GM12878 (cell line): ENCODE measurements around the gene CALCR. TPM values are rescaled to one million over a fixed set of nuclear protein-coding genes. Genes with fewer than 3 reads are reported as not detected.

Source experiments
- ATAC-seq: fragments of 200-7000 bp; cut with Tn5 transposase; 3 replicates; pipeline ENCODE4 v1.9.1; 2020; ENCODE audit warnings: mild to moderate bottlenecking, moderate library complexity
- BruUV-seq: library from RNA; stranded (reverse); fragments of 400-500 nt; replicated peaks from 2 replicates; lab custom pipeline; 2021; lab: Mats Ljungman, UMichigan
- CTCF ChIA-PET: fragments of 300-600 bp; sonication (Branson Sonifier 250); formaldehyde crosslinking; extraction: SDS; loops from one replicate; lab custom pipeline; 2021; ENCODE audit warnings: inconsistent platforms; lab: Yijun Ruan, JAX
- POLR2A ChIA-PET: fragments of 350-600 bp; formaldehyde crosslinking; extraction: SDS; loops from one replicate; lab custom pipeline; 2021; ENCODE audit warnings: inconsistent platforms; lab: Charles Lee
- RAD21 ChIA-PET: fragments of 300-600 bp; sonication (Branson Sonifier 250); formaldehyde crosslinking; loops from one replicate; lab custom pipeline; 2023; ENCODE audit warnings: antibody characterized with exemption; ENCODE audit not compliant: unreplicated experiment; lab: Charles Lee
- SMC1A ChIA-PET: fragments of 300-600 bp; sonication (Branson Sonifier 250); formaldehyde crosslinking; loops from one replicate; lab custom pipeline; 2023; ENCODE audit not compliant: unreplicated experiment, uncharacterized antibody; lab: Charles Lee
- DNase-seq: peaks from one replicate; pipeline ENCODE4 v3.0.0-alpha.2; 2011; ENCODE audit warnings: low read depth, low spot score
- FAIRE-seq: peaks from 3 replicates; lab custom pipeline; 2011; peaks lifted over from hg19 to GRCh38; lab: Jason Lieb, UNC
- H2AFZ ChIP-seq: 2 replicates; pipeline ENCODE4 v1.6.0; 2011; ENCODE audit warnings: low read depth, low read length, control low read depth; ENCODE audit not compliant: control insufficient read depth
- H3K27ac ChIP-seq: 2 replicates; pipeline ENCODE4 v1.5.1; 2011; ENCODE audit warnings: control low read depth; ENCODE audit not compliant: control insufficient read depth, insufficient read depth
- H3K27me3 ChIP-seq, 2 experiments: replicated peaks in 1 of 2; 2 replicates each; pipeline versions ENCODE4 v1.6.0 to v1.6.1; 2011; ENCODE audit warnings: low read length in 1 of 2; ENCODE audit not compliant: control insufficient read depth in 2 of 2, insufficient read depth in 2 of 2
- H3K36me3 ChIP-seq, 2 experiments: 2 replicates each; pipeline ENCODE4 v1.5.1; 2011; ENCODE audit warnings: low read length in 1 of 2; ENCODE audit not compliant: control insufficient read depth in 2 of 2, insufficient read depth in 2 of 2
- H3K4me1 ChIP-seq: 2 replicates; pipeline ENCODE4 v1.6.1; 2011; ENCODE audit warnings: mild to moderate bottlenecking, low read length, moderate library complexity, mixed read lengths; ENCODE audit not compliant: control insufficient read depth, insufficient read depth
- H3K4me2 ChIP-seq: 2 replicates; pipeline ENCODE4 v1.6.0; 2011; ENCODE audit warnings: control low read depth; ENCODE audit not compliant: control insufficient read depth, insufficient read depth
- H3K4me3 ChIP-seq: fragments of 200-600 bp; sonication (generic); 2 replicates; pipeline ENCODE4 v1.5.1; 2016
- H3K79me2 ChIP-seq: 2 replicates; pipeline ENCODE4 v1.6.0; 2011; ENCODE audit warnings: low read length; ENCODE audit not compliant: control insufficient read depth, insufficient read depth
- H3K9ac ChIP-seq: 2 replicates; pipeline ENCODE4 v1.8.0; 2011; ENCODE audit warnings: low read length, control low read depth, mixed read lengths; ENCODE audit not compliant: control insufficient read depth, insufficient read depth
- H3K9me3 ChIP-seq: replicated peaks from 3 replicates; pipeline ENCODE4 v1.5.1; 2011; ENCODE audit warnings: mild to moderate bottlenecking, low read length; ENCODE audit not compliant: control insufficient read depth, insufficient read depth
- H4K20me1 ChIP-seq: 2 replicates; pipeline ENCODE4 v1.6.0; 2011; ENCODE audit not compliant: control insufficient read depth, insufficient read depth
- BMI1 ChIP-seq: fragments of 450-650 bp; IDR thresholded peaks from 2 replicates; pipeline ENCODE4 v1.6.1; 2016; ENCODE audit warnings: mild to moderate bottlenecking, moderate library complexity, borderline replicate concordance
- CBX3 ChIP-seq: fragments of 200-600 bp; sonication (generic); IDR thresholded peaks from 2 replicates; pipeline ENCODE4 v1.6.1; 2016; ENCODE audit warnings: low read depth, borderline replicate concordance
- CHD4 ChIP-seq: fragments of 200-600 bp; sonication (generic); IDR thresholded peaks from 2 replicates; pipeline ENCODE4 v1.6.1; 2016; ENCODE audit warnings: mild to moderate bottlenecking
- HDGF ChIP-seq: fragments of 450-650 bp; IDR thresholded peaks from 2 replicates; pipeline ENCODE4 v1.6.1; 2016; ENCODE audit warnings: antibody characterized with exemption
- POLR2A ChIP-seq: IDR thresholded peaks from 2 replicates; pipeline ENCODE4 v1.6.1; 2011; ENCODE audit warnings: low read depth, mild to moderate bottlenecking, low read length
- SMC3 ChIP-seq: IDR thresholded peaks from 2 replicates; pipeline ENCODE4 v1.6.1; 2011; ENCODE audit warnings: low read length, improper control_type of control experiment, borderline replicate concordance
- STAT1 ChIP-seq: fragments of 450-650 bp; conservative IDR thresholded peaks from 2 replicates; pipeline ENCODE4 v1.6.1; 2014; ENCODE audit warnings: antibody characterized with exemption, mild to moderate bottlenecking
- TCF12 ChIP-seq: IDR thresholded peaks from 2 replicates; pipeline ENCODE4 v1.6.1; 2011; ENCODE audit warnings: low read depth, mild to moderate bottlenecking, low read length
- YY1 ChIP-seq: IDR thresholded peaks from 2 replicates; pipeline ENCODE4 v1.6.1; 2011; ENCODE audit warnings: low read depth, mild to moderate bottlenecking, low read length
- ZNF217 ChIP-seq: fragments of 450-650 bp; IDR thresholded peaks from 2 replicates; pipeline ENCODE4 v1.6.1; 2017; ENCODE audit warnings: antibody characterized with exemption, mild to moderate bottlenecking
- ZSCAN29 ChIP-seq: fragments of 450-650 bp; IDR thresholded peaks from 2 replicates; pipeline ENCODE4 v1.6.1; 2017; ENCODE audit warnings: mild to moderate bottlenecking, moderate library complexity
- WGBS: methylation state at CpG from one replicate; pipeline ENCODE4 v1.1.6; 2016; ENCODE audit warnings: low lambda C conversion rate; ENCODE audit not compliant: insufficient replicate concordance, insufficient coverage; ENCODE audit errors: missing lambda C conversion rate; 5-methylcytosine and 5-hydroxymethylcytosine counted together
- in situ Hi-C: fragments of 300-500 bp; cut with MboI; formaldehyde crosslinking; loops from 9 replicates; pipeline ENCODE4 v1.14.3; 2018; ENCODE audit warnings: mixed read lengths
- intact Hi-C: fragments of 100-400 bp; cut with micrococcal nuclease; formaldehyde crosslinking; loops from one replicate; pipeline ENCODE4 v1.14.2; 2022; ENCODE audit not compliant: unreplicated experiment
- polyA plus RNA-seq, 11 experiments: library from polyadenylated mRNA; depleted of rRNA in 4 of 11; unstranded in 6 of 11; stranded (reverse) in 5 of 11; fragments of >200 nt; fragmentation: Nextera tagmentation in 4 of 11; fragmentation: Illumina TruSeq in 1 of 11; extraction: Ambion mirVana in 4 of 11; extraction: Trizol in 1 of 11; gene quantifications; 1 replicate in 1 of 11; 2 replicates in 10 of 11; pipeline versions ENCODE4 v1.2.1 to v1.2.3, GENCODE V29; 2011 to 2016; ENCODE audit warnings: inconsistent platforms in 2 of 11, missing spikeins in 2 of 11, low read depth in 1 of 11
- total RNA-seq, 4 experiments: library from RNA; depleted of rRNA in 3 of 4; stranded (reverse); fragments of >200 nt in 3 of 4; fragmentation: Illumina TruSeq in 1 of 4; extraction: Trizol in 1 of 4; gene quantifications; 2 replicates each; pipeline versions ENCODE4 v1.2.1 to v1.2.3, GENCODE V29; 2013 to 2021
- TF ChIP-seq, protein P1 (sequence below): IDR thresholded peaks from 2 replicates; pipeline ENCODE4 v1.6.1; 2011; ENCODE audit warnings: borderline replicate concordance, low read depth, mild to moderate bottlenecking, moderate library complexity, mixed read lengths, low read length; ENCODE audit not compliant: insufficient read depth; ENCODE audit errors: extremely low read length

Gene CALCR
- total and polyA plus RNA-seq, 10 of the 15 experiments (the other 5 are each of a cell fraction or from before 2014, with no cell fraction given) = not detected

GRCh38 chr7:93547716-93548115 is 26.8 kb downstream of the CALCR start:
- no peak overlapping the region for H3K4me2 ChIP-seq
- H3K27ac ChIP-seq = no peak overlapping the region
- H3K9ac ChIP-seq = no peak overlapping the region
- H3K36me3 ChIP-seq = no peaks in the 10 kb centered on the region
- H3K4me1 ChIP-seq = no peaks in the 10 kb centered on the region
- in situ Hi-C loops = loop anchor here (25.0 kb wide), 1 partner anchor 460 kb away; no protein-coding TSS in a partner anchor
- RAD21 ChIA-PET = interaction anchor here (0.7 kb wide), 1 partner anchor 301 kb away, joined by 4 read pairs; no protein-coding TSS in a partner anchor
- SMC1A ChIA-PET = interaction anchor here (0.8 kb wide), 1 partner anchor 58 kb away, joined by 3 read pairs; no protein-coding TSS in a partner anchor
- POLR2A ChIA-PET = no interaction called here
- no peak overlapping the region for H3K4me3 ChIP-seq
- H3K79me2 ChIP-seq = no peaks in the 10 kb centered on the region
- 24% methylated on average over 3 of the region's 3 CpGs for WGBS
- ATAC-seq (no peak), DNase-seq (no peak)
- intact Hi-C loops = no loop called here
- TF ChIP-seq YY1 (no peak), BMI1 (no peak), CHD4 (no peak), TCF12 (no peak), ZNF217 (no peak), HDGF (no peak), CBX3 (no peak), SMC3 (no peak), STAT1 (no peak), ZSCAN29 (no peak), POLR2A (no peak)
- TF ChIP-seq, protein P1, sequence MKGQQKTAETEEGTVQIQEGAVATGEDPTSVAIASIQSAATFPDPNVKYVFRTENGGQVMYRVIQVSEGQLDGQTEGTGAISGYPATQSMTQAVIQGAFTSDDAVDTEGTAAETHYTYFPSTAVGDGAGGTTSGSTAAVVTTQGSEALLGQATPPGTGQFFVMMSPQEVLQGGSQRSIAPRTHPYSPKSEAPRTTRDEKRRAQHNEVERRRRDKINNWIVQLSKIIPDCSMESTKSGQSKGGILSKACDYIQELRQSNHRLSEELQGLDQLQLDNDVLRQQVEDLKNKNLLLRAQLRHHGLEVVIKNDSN = no peak
- TF ChIP-seq, all 136 proteins: peak for 0
- no peak for FAIRE-seq
- H2AFZ ChIP-seq = no peak overlapping the region
- no peaks in the 10 kb centered on the region for H3K27me3 ChIP-seq
- CTCF ChIA-PET = interaction anchor here (0.9 to 8.0 kb wide), 2 partner anchors 12 to 302 kb away, joined by 4 to 103 read pairs; no protein-coding TSS in a partner anchor
- H4K20me1 ChIP-seq = no peaks in the 10 kb centered on the region
- H3K9me3 ChIP-seq = no peaks in the 10 kb centered on the region
- BruUV-seq = no TSS peak
